Vagina (tissue), 2 donors: ENCODE results near the gene GRIK4. TPM values are rescaled to one million over a fixed set of nuclear protein-coding genes. Genes with fewer than 3 reads are reported as not detected.

Experiments used
- DNase-seq, 2 donors: peaks; one replicate each; pipeline ENCODE4 v3.0.0-alpha.2; 2017; ENCODE audit errors: extremely low spot score in 2 of 2
- H3K27ac ChIP-seq: fragments of 200-600 bp; sonication (generic); one replicate; pipeline ENCODE4 v1.5.1; 2019
- H3K27me3 ChIP-seq: fragments of 200-600 bp; sonication (generic); one replicate; pipeline ENCODE4 v1.5.1; 2019
- H3K36me3 ChIP-seq, 2 donors: fragments of 200-600 bp; sonication (generic); one replicate each; pipeline ENCODE4 v1.5.1; 2017 to 2019
- H3K4me1 ChIP-seq: fragments of 200-600 bp; sonication (generic); one replicate; pipeline ENCODE4 v1.5.1; 2019
- H3K4me3 ChIP-seq, 2 donors: fragments of 200-600 bp; sonication (generic); 1 replicate in 1 of 2; 2 replicates in 1 of 2; pipeline ENCODE4 v1.5.1; 2016 to 2019
- H3K9me3 ChIP-seq: fragments of 200-600 bp; sonication (generic); one replicate; pipeline ENCODE4 v1.5.1; 2019
- POLR2A ChIP-seq, 2 donors: fragments of 450-650 bp; IDR thresholded peaks; one replicate each; pipeline ENCODE4 v1.6.1; 2017; ENCODE audit warnings: antibody characterized with exemption in 2 of 2, mild to moderate bottlenecking in 2 of 2, moderate library complexity in 2 of 2
- POLR2AphosphoS5 ChIP-seq, 2 donors: sonication (generic); formaldehyde crosslinking; IDR thresholded peaks; one replicate each; pipeline ENCODE4 v1.9.0; 2017; ENCODE audit warnings: antibody characterized with exemption in 2 of 2, mild to moderate bottlenecking in 2 of 2, low read depth in 1 of 2; ENCODE audit not compliant: insufficient read depth in 1 of 2
- intact Hi-C: fragments of 100-400 bp; cut with DNase I; formaldehyde crosslinking; loops from one replicate; pipeline ENCODE4 v1.15.1; 2023
- total RNA-seq: library from RNA; depleted of rRNA; stranded (reverse); fragments of >200 nt; gene quantifications from one replicate; pipeline ENCODE4 v1.2.3, GENCODE V29; 2016
- TF ChIP-seq, protein P1 (sequence below), 3 experiments: fragments of 450-650 bp in 2 of 3; fragments of 200-600 bp in 1 of 3; sonication (generic) in 1 of 3; IDR thresholded peaks; one replicate each; pipeline ENCODE4 v1.5.1; 2017 to 2019; ENCODE audit warnings: antibody characterized with exemption in 3 of 3, mild to moderate bottlenecking in 2 of 3, moderate library complexity in 2 of 3

GRIK4 gene
- total RNA-seq, 1 donor from 2014 or later: 0.25 TPM

DNA sequence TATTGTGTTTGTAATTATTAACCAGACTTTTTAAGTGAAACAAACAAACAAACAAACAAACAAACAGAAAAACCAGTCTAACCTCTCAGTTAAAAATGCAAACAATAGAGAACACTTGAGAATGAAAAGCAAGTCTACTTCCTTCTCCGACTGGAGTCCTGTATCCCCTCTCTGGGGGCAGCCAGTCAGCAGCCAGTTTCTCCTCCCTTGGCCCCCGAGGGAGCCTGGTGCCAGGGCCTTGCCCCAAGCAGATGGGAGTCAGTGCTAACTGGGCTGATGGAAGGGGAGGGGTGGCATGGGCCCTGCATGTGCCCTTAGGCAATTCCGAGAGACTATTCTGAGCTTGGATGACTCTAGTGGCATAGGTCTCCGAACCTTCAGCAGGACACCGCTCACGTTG, 137.2 kb downstream of the GRIK4 start:
- no peaks in the 10 kb centered on the region for H3K4me1 ChIP-seq
- no peak overlapping the region for H3K4me3 ChIP-seq
- intact Hi-C loops: no loop called here
- H3K36me3 ChIP-seq: no peaks in the 10 kb centered on the region
- DNase-seq: no peak
- TF ChIP-seq POLR2A (IDR thresholded peaks at IDR 0.05) (no peak), POLR2AphosphoS5 (IDR thresholded peaks at IDR 0.05; ENCODE audit: insufficient read depth in 1 of 2, low read depth in 1 of 2) (no peak)
- TF ChIP-seq, protein P1, sequence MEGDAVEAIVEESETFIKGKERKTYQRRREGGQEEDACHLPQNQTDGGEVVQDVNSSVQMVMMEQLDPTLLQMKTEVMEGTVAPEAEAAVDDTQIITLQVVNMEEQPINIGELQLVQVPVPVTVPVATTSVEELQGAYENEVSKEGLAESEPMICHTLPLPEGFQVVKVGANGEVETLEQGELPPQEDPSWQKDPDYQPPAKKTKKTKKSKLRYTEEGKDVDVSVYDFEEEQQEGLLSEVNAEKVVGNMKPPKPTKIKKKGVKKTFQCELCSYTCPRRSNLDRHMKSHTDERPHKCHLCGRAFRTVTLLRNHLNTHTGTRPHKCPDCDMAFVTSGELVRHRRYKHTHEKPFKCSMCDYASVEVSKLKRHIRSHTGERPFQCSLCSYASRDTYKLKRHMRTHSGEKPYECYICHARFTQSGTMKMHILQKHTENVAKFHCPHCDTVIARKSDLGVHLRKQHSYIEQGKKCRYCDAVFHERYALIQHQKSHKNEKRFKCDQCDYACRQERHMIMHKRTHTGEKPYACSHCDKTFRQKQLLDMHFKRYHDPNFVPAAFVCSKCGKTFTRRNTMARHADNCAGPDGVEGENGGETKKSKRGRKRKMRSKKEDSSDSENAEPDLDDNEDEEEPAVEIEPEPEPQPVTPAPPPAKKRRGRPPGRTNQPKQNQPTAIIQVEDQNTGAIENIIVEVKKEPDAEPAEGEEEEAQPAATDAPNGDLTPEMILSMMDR (IDR thresholded peaks at IDR 0.05): no peak
- H3K27me3 ChIP-seq: no peaks in the 10 kb centered on the region
- H3K27ac ChIP-seq: no peak overlapping the region
- H3K9me3 ChIP-seq: no peaks in the 10 kb centered on the region

DNA sequence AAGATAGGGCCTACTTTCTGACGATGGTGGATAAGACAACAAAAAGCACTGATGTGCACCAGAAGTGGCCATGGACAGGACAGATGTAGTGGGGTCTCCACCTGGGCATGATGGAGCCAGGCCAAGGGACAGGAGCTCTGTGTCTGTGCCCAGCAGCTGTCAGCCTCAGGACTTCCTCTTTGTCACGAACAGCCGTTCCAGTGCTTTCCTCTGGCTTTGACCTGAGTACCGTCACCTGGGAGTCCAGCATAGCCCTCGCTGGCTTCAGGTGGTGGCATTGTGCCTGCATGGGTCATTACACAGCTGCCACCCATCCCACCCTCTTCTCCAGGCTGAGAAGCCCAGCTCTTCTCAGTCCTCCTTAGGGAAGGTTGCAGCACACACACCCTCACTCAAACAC, 137.8 kb downstream of the GRIK4 start:
- DNase-seq: no peak
- no peak overlapping the region for H3K27ac ChIP-seq
- no peak overlapping the region for H3K4me3 ChIP-seq
- intact Hi-C loops: no loop called here
- no peaks in the 10 kb centered on the region for H3K9me3 ChIP-seq
- no peaks in the 10 kb centered on the region for H3K27me3 ChIP-seq
- H3K36me3 ChIP-seq: no peaks in the 10 kb centered on the region
- TF ChIP-seq, protein P1 (IDR thresholded peaks at IDR 0.05): no peak
- TF ChIP-seq POLR2A (IDR thresholded peaks at IDR 0.05) (no peak), POLR2AphosphoS5 (IDR thresholded peaks at IDR 0.05; ENCODE audit: insufficient read depth in 1 of 2, low read depth in 1 of 2) (no peak)
- no peaks in the 10 kb centered on the region for H3K4me1 ChIP-seq

DNA sequence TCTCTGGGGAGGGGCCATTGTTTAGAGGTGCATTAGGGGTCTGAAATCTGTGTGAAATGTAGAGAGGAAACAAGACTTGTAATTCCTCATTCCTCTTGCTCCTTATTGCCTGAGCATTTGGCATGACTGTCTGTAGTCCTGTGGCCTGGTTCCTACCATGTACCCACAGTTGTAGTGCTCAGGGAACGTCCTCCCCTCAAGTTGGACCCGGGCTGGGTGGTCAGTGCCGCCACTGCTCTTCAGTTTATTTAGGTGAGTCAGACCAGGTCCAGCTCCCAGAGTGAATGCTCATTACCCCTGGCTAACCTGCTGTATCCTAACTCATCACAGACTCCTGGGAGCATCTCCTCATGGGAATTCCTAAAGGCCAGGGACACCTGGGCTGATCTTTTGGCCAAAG, 139.8 kb downstream of the GRIK4 start:
- no peaks in the 10 kb centered on the region for H3K9me3 ChIP-seq
- H3K27ac ChIP-seq: no peak overlapping the region
- no peaks in the 10 kb centered on the region for H3K36me3 ChIP-seq
- H3K4me3 ChIP-seq: no peak overlapping the region
- TF ChIP-seq, protein P1 (IDR thresholded peaks at IDR 0.05): no peak
- no peak for TF ChIP-seq POLR2AphosphoS5 (IDR thresholded peaks at IDR 0.05; ENCODE audit: insufficient read depth in 1 of 2, low read depth in 1 of 2)
- H3K27me3 ChIP-seq: no peaks in the 10 kb centered on the region
- intact Hi-C loops: no loop called here
- H3K4me1 ChIP-seq: no peaks in the 10 kb centered on the region
- DNase-seq: no peak

DNA sequence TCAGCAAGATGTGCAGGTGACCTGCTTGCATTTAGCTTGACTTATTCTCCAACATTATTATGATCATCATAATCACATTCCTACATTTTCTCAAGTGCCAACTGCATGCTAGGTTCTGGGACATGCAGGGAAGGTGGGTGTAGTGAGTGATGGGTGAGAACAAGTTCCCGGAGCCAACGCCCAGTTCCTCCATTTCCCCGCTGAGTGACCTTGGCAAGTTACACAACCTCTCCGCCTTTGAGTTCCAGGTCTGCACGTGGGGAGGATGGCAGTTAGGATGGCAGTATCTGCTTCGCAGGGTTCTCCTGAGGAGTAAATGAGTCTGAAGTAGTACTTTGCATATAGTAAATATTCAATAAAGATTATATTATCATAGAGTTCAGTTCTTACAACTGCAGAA, 140.3 kb downstream of the GRIK4 start:
- H3K27me3 ChIP-seq: no peaks in the 10 kb centered on the region
- no peak for DNase-seq
- no peak for TF ChIP-seq POLR2AphosphoS5 (IDR thresholded peaks at IDR 0.05; ENCODE audit: insufficient read depth in 1 of 2, low read depth in 1 of 2)
- TF ChIP-seq POLR2A (IDR thresholded peaks at IDR 0.05): no peak
- TF ChIP-seq, protein P1 (IDR thresholded peaks at IDR 0.05): no peak
- H3K27ac ChIP-seq: no peak overlapping the region
- H3K4me3 ChIP-seq: no peak overlapping the region
- no peaks in the 10 kb centered on the region for H3K4me1 ChIP-seq
- intact Hi-C loops: no loop called here
- H3K9me3 ChIP-seq: no peaks in the 10 kb centered on the region
- no peaks in the 10 kb centered on the region for H3K36me3 ChIP-seq

DNA sequence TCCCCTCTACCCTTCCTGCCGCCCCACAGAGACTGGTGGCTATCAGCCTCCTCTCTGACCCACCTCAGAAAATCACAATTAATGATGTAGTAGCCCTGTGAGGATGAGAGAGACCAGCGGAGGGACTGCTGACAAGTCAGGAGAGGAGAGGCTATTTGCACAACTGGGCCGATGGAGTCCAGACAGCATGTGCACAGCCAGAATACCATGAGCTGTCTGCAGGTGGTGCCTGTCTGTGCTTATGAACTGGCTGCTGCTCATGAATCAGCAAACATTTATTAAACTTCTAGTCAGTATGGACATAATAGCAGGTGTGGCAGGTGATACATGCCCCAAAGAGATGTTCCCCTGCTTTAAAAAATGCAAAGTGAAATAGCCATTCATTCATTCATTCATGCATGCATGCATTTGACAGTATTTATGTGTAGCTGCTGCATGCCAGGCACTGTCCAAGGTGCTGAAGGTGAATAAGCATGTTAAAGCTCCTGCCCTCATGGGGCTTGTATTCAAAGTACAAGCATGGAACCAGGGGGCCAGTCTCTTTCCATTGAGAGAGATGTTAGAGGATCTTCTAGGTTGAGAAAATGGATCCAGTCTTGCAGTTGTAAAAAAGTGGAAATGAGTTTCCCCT, 141.3 kb downstream of the GRIK4 start:
- Histone ChIP-seq H3K9me3 (no peaks in the 10 kb centered on the region), H3K27me3 (no peaks in the 10 kb centered on the region), H3K4me3 (no peak overlapping the region), H3K4me1 (no peaks in the 10 kb centered on the region), H3K27ac (no peak overlapping the region), H3K36me3 (no peaks in the 10 kb centered on the region)
- intact Hi-C loops: no loop called here
- TF ChIP-seq POLR2AphosphoS5 (IDR thresholded peaks at IDR 0.05; ENCODE audit: insufficient read depth in 1 of 2, low read depth in 1 of 2): no peak
- no peak for TF ChIP-seq POLR2A (IDR thresholded peaks at IDR 0.05)
- TF ChIP-seq, protein P1 (IDR thresholded peaks at IDR 0.05): no peak
- no peak for DNase-seq
